Stimulated activated CD4-positive, alpha-beta T cell treated with anti-CD3 and anti-CD28 coated beads, Interleukin-15, amount 100 ng/mL, for 24 hours (primary cell): ENCODE measurements around the gene LRRC7.
"Not testable (repeated sequence)": the region's sequence is repeated elsewhere in the genome, so short reads cannot be mapped to it uniquely, and the experiment has no call there.

Source experiments
- DNase-seq: peaks from one replicate; pipeline ENCODE4 v3.0.0-alpha.2; 2020

LRRC7 gene

GRCh38 chr1:69987881-69988280 is 420.2 kb downstream of the LRRC7 start:
- no peak for DNase-seq

DNA sequence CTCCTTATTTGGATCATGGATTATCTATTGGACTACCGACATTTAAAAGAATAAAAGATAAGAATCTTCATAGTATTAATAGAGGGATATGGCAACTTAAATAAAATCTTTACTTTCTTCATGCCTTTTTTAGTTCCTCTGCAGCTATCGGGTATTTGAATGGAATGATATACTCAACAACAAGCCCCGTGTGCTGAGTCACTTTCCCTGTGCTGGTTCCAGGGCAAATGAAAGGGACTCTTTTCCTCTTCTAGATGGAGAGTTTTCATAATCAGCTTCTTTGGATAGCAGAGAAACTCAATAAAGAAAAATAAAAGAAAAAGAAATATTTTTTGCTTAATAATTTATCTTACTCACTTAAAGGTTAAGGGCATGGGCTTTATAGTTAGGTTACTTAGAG is 423.9 kb downstream of the LRRC7 start:
- no peak for DNase-seq

GRCh38 chr1:69992594-69992993 is 424.9 kb downstream of the LRRC7 start:
- DNase-seq: no peak

DNA sequence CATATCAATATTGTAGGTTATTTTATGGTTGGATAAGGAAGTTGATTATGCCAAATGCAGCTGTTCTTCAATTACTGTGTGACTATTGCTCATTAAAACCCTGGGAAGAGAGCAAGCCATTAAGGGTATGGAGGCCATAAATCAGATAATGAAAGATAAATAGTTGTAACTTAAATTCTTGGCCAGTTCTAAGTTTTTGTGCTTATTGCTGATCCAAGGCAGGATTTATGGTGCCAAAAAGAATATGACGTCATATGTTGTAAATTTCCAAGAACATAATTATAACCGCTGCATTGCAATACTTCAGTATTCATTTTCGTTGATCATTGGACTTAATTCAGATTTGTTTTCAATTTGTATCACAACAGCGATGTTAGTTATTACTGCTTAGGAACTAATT is 426.1 kb downstream of the LRRC7 start:
- DNase-seq: no peak

GRCh38 chr1:69994241-69994640 is 426.5 kb downstream of the LRRC7 start:
- no peak for DNase-seq

GRCh38 chr1:69998847-69999246 is 431.1 kb downstream of the LRRC7 start:
- no peak for DNase-seq

- no peak for DNase-seq
Observed at GRCh38 chr1:70003211-70003908, 435.6 kb downstream of the LRRC7 start.

DNA sequence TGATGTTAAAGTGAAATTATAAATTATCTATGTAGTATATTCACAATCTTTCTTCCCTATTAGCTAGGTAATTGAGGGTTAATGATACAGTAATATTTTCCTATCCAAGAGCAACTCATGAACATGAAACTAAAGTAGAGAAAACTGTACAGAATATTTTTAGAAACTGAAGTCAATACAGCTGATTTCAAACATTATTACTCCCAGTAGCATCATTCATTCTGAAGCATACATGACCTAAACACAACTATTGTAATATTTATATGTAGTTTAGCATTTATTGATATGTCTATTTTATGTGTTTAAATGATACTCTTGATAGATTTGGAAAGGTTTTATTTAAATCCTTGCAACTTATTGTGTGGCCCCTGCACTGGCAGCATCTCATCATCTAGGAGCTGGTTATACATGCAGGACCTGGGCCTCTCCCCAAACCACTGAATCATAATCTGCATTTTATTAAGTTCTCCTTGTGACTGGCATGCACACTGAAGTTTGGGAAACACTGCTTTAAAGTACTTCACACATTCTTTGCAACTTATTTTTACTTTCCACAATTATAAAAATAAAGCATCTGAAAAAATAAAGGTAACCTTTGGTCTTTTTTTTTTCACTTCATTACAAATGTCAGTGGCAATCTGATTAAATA is 437.8 kb downstream of the LRRC7 start:
- DNase-seq: no peak

- no peak for DNase-seq
Observed at GRCh38 chr1:70008660-70009059, 440.9 kb downstream of the LRRC7 start.

GRCh38 chr1:70017770-70018169 is 450.0 kb downstream of the LRRC7 start:
- no peak for DNase-seq

GRCh38 chr1:70024272-70024671 is 456.6 kb downstream of the LRRC7 start:
- DNase-seq: no peak

DNA sequence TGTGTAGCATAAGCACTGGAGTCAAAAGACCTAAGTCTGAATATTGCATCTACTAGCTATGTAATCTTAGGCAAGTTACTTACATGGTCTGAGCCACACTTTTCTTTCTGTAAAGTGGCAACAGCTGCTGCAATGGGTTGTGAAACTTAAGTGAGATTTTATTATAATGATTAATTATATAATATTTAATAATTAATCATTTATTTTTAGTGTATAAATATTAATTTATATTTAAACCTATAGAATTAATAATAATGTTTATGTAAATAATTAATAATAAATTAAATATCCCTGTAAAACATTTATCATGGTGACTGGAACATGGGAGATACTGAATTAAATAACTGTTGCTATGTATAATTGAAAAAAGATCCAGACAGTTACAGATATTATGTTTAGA is 457.3 kb downstream of the LRRC7 start:
- DNase-seq: no peak

DNA sequence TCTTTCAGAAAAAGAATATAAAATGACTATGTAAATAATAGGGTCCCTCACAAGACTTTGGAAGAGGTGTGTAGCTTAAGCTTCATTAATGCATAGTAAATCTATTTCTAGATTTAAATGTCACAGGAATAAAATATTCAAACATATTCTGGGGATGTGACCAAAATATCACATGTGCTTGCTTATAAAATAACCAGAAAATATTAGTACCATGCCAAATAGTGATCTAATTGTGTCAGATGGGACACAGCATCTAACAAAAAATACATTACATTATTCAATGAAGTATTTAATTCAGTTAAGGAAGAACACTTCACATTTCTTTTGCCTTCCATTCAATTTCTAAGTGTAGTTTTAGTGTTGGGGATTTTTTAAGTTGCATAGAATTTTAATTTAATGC is 458.1 kb downstream of the LRRC7 start:
- no peak for DNase-seq

DNA sequence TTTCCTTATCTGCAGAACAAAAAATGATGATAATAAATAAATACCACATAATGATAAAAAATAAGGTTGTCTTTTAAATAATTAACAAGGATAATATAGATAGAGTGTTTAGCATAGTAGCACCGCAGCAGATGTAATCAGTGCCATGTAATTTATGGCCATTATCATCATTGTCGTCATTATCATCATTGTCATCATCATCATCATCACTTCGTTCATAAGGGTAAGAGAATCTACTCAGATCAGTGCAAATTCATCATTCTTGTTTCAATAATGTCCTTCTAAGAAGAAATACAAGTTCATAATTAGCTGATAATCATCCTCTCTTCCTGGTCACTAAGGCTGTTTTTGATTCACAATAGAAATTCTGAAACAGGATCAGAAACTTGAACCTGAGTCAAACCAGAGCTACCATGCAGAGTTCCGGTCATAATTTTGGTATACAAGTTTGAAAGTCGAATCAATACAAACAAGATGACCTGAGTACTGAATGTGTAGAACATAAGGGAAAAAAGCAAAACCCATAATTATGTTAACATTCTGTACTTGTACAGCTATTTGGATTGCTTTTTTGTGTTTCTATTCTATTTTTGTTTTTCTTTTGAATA is 465.6 kb downstream of the LRRC7 start:
- DNase-seq: no peak

- no peak for DNase-seq
Observed at GRCh38 chr1:70033936-70034335, 466.2 kb downstream of the LRRC7 start.

GRCh38 chr1:70034403-70034802 is 466.7 kb downstream of the LRRC7 start:
- no peak for DNase-seq

GRCh38 chr1:70038025-70038424 is 470.3 kb downstream of the LRRC7 start:
- DNase-seq: no peak

DNA sequence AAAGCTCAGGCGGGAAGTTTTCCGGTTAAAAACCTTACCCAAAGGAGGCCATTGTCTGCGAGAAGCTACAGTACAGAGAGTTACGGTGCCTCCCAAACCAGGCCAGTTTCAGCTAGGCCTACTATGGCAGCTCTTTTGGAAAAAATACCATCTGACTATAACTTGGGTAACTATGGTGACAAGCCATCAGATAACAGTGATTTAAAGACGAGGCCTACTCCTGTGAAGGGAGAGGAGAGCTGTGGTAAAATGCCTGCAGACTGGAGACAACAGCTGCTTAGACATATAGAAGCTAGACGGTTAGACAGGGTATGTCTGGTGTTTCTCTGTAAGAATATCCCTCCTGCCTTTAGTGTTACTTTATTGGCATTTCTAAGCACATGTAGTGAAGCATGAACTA is 471.8 kb downstream of the LRRC7 start:
- DNase-seq: no peak

DNA sequence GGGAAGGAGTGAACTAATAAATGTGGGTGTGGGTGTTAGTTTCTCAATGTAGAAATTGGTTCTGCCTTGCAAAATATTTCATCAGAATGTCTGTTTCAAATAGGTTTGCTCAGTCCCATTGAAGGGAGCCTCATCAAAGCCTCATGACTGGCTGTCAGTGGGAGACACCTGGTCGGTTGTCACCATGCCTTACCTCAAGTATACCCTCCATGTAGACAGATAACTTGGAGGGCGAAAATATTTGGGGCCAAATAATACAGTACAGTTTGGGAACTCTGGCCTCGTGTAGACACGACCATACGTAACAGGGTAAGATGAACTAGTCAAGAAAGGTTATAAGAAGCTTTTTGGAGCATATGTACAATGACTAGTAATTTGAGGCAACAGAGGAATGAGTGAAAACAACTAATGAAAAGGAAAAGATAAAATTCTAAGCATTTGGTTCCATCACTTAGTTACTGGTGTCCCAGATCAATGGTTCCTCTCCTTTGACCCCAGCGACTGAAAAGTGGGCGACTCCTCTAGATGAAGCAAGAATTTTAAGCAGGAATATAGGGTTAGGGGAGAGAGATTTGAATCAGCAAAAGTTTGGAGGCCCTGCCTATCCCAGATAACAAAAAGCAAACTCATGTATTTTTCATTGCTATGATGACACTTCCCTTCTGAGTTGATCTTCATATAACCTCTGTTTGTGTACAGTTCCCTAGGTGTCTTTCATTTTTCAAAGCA is 473.8 kb downstream of the LRRC7 start:
- no peak for DNase-seq

- no peak for DNase-seq
Observed at GRCh38 chr1:70042090-70042731, 474.5 kb downstream of the LRRC7 start.

DNA sequence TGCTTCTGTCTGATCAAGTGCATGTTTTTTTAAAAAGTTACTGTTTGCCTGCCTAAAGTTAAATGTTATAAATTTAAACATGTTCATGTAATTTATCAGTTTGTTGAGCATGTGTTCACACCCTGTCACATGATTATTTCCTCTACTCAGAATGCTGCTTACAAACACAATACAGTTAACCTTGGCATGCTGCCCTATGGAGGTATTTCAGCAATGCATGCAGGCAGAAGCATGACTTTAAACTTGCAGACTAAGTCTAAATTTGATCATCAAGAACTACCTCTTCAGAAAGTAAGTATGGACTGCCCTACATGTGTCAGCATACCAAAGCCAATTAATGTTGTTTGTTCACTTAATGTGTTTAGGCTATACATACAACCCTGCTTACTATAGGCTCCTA is 476.1 kb downstream of the LRRC7 start:
- no peak for DNase-seq

DNA sequence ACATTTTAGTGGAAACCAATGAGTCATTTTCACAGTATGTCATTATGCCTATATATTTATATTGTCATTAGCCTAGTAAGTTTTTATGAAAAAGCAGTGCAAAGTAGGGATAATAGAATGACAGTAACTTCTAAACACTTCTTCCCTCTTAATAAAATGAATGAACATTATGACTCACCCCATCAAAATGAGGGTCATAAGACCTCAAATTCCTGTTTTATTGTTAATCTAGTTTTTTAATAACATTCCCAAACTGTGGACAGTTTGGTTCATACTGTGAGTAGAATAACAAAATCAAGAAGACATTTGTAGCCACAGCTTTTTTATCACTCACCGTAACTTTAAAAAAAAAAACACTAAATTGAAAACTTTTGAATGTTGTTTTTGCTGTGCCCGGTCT is 477.1 kb downstream of the LRRC7 start:
- no peak for DNase-seq

DNA sequence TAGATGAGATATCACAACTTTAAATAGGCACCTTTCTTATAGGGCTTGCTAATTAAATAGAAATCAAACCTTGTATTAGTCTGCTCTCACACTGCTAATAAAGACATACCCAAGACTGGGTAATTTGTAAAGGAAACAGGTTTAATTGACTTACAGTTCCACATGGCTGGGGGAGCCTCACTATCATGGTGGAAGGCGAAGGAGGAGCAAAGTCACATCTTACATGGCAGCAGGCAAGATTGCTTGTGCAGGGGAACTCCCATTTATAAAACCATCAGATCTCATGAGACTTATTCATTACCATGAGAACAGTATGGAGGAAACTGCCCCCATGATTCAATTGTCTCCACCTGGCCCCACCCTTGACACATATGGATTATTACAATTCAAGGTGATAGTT is 477.9 kb downstream of the LRRC7 start:
- not testable (repeated sequence) for DNase-seq
